ENCODE results near the gene CIDEA.

The CIDEA gene

DNA sequence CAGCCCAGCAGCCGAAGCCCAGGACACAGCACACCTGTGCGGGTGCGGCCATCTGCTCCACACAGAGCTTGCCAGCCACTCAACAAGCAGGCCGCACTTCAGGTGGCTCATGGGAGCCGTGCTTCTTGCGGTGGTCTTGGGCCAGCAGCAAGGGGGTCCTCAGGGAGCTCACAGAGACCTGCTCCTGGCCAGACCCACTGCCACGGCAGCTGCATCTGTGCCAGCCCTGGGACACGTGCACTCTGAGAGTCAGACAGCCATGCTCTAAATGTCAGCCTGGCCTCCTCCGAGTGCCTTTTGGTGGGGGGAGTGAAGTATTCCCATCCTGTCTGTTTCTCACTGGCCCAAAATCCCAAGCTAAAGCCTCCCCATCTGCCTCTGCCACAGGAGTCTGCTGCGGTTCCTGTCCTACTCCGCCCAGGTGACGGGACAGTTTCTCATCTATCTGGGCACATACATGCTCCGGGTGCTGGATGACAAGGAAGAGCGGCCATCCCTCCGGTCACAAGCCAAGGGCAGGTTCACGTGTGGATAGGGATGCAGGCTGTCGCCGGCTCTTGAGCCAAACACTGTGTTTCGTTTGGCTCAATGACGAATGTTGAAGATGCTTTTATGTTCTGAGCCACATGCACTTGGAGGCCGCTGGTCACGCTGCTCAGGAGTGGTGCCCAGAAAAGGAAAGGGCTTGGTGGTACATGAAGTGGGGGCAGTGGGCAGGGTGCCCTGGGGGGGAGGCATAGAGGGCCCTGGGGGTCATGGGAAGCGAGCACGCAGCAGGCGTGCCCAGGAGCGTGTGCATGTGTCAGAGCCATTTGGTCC is 22.8 kb downstream of the CIDEA start:
- DNase-seq, result no peak

GRCh38 chr18:12278215-12278671 is 24.1 kb downstream of the CIDEA start:
- peak in 1 of 2 experiments; percentile 27 for DNase-seq

More for the DNA sequence above, 22.8 kb downstream of the CIDEA start:
- no peak for TF ChIP-seq GATA1 (IDR thresholded peaks at IDR 0.05; ENCODE audit: low read depth, low read length)

DNA sequence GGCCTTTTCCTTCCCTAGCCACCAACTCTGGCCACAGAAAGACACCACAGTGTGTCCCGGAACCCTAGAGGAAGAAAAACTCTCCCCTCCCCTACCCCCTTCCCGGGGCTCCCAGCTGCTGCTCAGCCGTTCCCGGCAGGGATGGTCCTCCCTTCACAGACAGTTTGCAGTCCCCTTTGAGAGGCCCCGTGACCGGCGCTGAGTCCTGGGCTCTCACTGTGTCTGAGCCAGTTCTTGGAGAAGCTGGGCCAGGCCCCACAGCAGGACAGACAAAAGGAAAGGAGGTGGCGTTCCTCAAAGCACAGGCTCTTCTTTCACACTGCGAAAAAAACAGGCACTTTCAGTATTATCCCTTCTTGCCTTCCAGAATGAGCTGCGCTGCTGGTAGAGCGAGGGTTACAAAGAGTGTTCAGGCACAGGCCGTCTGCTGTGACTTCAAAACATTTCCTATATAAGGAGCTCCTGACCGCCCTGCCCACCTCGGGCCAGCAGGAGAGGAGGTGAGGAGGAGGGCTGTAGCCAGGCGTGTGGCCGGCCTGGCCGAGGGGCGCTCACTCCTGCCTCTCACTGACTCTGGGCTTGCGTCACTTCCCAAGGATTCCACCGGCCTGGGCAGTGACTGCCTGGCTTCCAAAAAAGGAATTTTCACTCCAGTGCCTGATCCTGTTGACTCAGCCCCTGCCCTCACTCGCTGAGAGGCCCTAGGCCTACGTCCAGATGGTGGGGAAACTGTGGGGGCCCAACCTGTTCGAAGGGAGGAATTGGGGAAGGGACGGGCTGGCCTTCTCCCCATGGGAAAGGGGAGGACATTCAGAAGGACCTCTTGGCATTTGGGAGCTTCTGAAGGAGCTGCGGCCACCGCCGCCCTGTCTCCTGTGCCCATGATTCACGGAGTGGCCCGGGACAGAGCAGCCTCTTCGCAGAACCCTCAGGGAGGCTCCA is 24.9 kb downstream of the CIDEA start:
- TF ChIP-seq GATA1 (IDR thresholded peaks at IDR 0.05; ENCODE audit: low read depth, low read length) (no peak), POLR2A (IDR thresholded peaks at IDR 0.05; ENCODE audit: low read length) (no peak)
- DNase-seq, result no peak

More at GRCh38 chr18:12278215-12278671, 24.1 kb downstream of the CIDEA start:
- no peak for TF ChIP-seq POLR2A (IDR thresholded peaks at IDR 0.05; ENCODE audit: low read length)
- TF ChIP-seq GATA1 (IDR thresholded peaks at IDR 0.05; ENCODE audit: low read depth, low read length), result no peak

- no peak for DNase-seq
- no peak for TF ChIP-seq POLR2A (IDR thresholded peaks at IDR 0.05; ENCODE audit: low read length)
- TF ChIP-seq GATA1 (IDR thresholded peaks at IDR 0.05; ENCODE audit: low read depth, low read length), result no peak
Measured at GRCh38 chr18:12279781-12280531, 25.8 kb downstream of the CIDEA start.

DNA sequence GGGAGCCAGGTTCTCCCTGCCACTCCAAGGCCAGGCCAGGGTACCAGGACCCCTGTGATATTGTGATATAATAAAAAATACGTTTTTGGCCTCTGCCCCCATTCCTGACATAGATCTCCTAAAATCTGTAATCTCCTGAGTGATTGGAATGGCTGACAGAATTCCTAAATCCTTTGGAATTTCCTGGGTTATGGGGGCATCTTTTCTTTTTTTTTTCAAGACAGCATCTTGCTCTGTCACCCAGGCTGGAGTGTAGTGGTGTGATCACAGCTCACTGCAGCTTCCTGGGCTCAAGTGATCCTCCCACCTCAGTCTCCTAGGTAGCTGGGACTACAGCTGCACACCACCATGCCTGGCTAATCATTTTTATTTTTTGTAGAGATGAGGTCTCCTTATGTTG is 27.7 kb downstream of the CIDEA start:
- TF ChIP-seq POLR2A (IDR thresholded peaks at IDR 0.05; ENCODE audit: low read length) (no peak), GATA1 (IDR thresholded peaks at IDR 0.05; ENCODE audit: low read depth, low read length) (no peak)
- DNase-seq, result no peak

DNA sequence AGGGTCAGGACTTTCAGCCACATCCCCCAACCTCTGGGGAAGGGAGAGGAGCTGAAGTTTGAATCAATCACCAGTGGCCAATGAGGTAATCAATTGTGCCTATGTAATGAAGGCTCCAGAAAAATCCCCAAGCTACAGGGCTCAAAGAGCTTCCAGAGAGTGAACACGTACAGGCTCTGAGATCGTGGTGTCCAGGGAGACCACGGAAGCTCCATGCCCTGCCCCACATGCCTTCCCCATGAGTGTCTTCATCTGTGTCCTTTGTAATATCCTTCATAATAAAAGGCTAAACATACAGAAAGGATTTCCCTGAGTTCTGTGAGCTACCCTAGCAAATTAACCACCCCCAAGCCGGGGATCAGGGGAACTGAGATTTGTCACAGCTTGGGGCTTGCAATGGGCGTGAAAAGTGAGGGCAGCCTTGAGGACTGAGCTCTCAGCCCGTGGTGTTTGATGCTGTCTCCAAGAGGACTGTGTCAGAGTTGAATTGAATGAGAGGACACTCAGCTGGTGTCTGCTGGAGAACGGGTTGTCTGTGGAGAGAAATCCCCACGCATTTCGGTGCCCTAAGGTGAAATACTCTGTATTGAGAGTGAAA is 28.4 kb downstream of the CIDEA start:
- DNase-seq, result no peak
- TF ChIP-seq POLR2A (IDR thresholded peaks at IDR 0.05; ENCODE audit: low read length) (no peak), GATA1 (IDR thresholded peaks at IDR 0.05; ENCODE audit: low read depth, low read length) (no peak)

DNA sequence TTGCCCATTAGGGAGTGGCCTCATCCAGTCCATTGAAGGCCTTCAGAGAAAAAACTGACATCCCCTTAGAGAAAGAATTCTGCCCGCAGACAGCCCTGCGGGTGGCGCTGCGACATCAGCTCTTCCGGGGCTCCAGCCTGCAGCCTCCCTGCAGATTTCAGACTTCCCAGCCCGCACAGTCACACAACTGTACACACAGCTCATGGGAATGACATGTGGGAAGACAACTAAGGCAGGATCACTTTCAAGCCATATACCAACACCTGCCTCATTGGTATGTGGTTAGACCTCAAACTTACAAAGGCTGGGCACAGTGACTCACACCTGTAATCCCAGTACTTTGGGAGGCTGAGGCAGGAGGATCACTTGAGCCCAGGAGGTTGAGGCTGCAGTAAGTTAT is 29.1 kb downstream of the CIDEA start:
- peak; percentile 67 to 68 for DNase-seq

DNA sequence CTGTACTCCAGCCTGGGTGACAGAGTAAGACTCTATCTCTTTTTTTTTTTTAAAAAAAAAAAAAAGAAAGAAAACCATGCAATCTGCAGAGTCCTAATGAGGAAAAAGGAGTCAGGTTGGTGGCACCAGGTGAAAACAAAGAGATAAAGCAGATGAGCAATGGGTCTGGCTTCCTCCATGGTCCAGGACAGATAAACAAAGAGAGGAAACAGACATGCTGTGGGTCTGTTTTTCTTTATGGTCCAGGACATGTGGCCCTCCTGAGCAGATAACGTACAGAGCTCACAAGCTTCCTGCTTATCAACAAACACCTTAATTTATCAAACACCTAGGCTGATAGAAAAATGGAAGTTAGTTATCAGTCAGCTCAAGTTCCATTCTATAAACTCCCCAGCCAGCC is 29.5 kb downstream of the CIDEA start:
- TF ChIP-seq POLR2A (IDR thresholded peaks at IDR 0.05; ENCODE audit: low read length) (no peak), GATA1 (IDR thresholded peaks at IDR 0.05; ENCODE audit: low read depth, low read length) (no peak)
- DNase-seq, result peak in 1 of 2 experiments; percentile 69

More for the DNA sequence above, 29.1 kb downstream of the CIDEA start:
- TF ChIP-seq GATA1 (IDR thresholded peaks at IDR 0.05; ENCODE audit: low read depth, low read length) (no peak), POLR2A (IDR thresholded peaks at IDR 0.05; ENCODE audit: low read length) (no peak)

- DNase-seq, result no peak
- TF ChIP-seq POLR2A (IDR thresholded peaks at IDR 0.05; ENCODE audit: low read length) (no peak), GATA1 (IDR thresholded peaks at IDR 0.05; ENCODE audit: low read depth, low read length) (no peak)
Measured at GRCh38 chr18:12287131-12287681, 33.0 kb downstream of the CIDEA start.

- TF ChIP-seq POLR2A (IDR thresholded peaks at IDR 0.05; ENCODE audit: low read length) (no peak), GATA1 (IDR thresholded peaks at IDR 0.05; ENCODE audit: low read depth, low read length) (no peak)
- DNase-seq, result peak; percentile 74 to 79
Measured at GRCh38 chr18:12287684-12288402, 33.7 kb downstream of the CIDEA start.

DNA sequence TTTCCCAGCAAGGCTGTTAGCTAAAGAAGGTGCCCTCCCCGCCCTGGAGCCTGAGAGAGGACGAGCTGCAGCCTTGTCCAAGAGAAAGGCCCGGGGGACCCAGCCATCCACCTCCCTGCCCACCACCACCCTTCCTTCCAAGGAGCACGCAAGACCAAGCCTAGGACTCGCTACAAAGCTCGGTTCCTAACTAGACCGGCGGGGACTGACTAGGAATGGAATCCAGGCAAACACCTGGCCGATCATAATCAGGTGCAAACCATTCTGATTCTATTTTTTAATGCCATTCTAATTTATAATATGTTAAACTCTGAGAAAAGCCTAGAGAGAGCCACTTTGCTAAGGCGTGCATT is 34.2 kb downstream of the CIDEA start:
- TF ChIP-seq GATA1 (IDR thresholded peaks at IDR 0.05; ENCODE audit: low read depth, low read length) (no peak), POLR2A (IDR thresholded peaks at IDR 0.05; ENCODE audit: low read length) (no peak)
- no peak for DNase-seq

DNA sequence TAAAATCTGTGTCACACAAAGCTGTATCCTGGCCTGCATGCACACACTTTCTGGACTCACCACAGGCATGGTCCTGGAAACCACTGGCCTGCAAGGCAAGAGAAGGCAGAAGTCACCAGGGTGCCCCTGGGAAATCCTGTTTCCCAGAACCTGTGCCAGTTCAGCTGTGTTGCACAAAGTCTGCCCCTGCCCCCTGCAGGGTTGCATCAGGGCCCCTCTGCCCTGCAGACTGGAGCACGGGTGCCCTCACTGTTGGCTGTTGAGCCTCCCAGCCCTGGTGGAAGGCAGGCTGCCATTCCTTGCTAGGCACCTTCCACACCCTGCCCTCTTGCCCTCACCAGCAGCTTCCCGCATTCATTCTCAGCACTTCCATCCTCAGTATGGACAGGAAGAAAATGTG is 35.9 kb downstream of the CIDEA start:
- no peak for DNase-seq
- no peak for TF ChIP-seq POLR2A (IDR thresholded peaks at IDR 0.05; ENCODE audit: low read length)
- TF ChIP-seq GATA1 (IDR thresholded peaks at IDR 0.05; ENCODE audit: low read depth, low read length), result no peak

Data from erythroblast (primary cell).